ENCODE measurements around the gene LRBA.

The LRBA gene

GRCh38 chr4:150258569-150258968, 756.5 kb downstream of the LRBA start:
- DNase-seq, result no peak

GRCh38 chr4:150256841-150257730, 758.0 kb downstream of the LRBA start:
- no peak for DNase-seq

- DNase-seq, result no peak
These were observed 758.9 kb downstream of the LRBA start for GRCh38 chr4:150256225-150256620.

- no peak for DNase-seq
These were observed 759.4 kb downstream of the LRBA start for GRCh38 chr4:150255610-150256224.

GRCh38 chr4:150253965-150254630, 761.0 kb downstream of the LRBA start:
- DNase-seq, result no peak

- DNase-seq, result no peak
These were observed 761.7 kb downstream of the LRBA start for GRCh38 chr4:150253416-150253815.

GRCh38 chr4:150252741-150253140, 762.3 kb downstream of the LRBA start:
- DNase-seq, result no peak

- no peak for DNase-seq
These were observed 762.8 kb downstream of the LRBA start for GRCh38 chr4:150252306-150252705.

GRCh38 chr4:150251752-150252190, 763.3 kb downstream of the LRBA start:
- DNase-seq, result no peak

GRCh38 chr4:150250998-150251651, 764.0 kb downstream of the LRBA start:
- no peak for DNase-seq

- DNase-seq, result no peak
These were observed 764.6 kb downstream of the LRBA start for GRCh38 chr4:150250293-150250997.

- DNase-seq, result no peak
These were observed 766.9 kb downstream of the LRBA start for GRCh38 chr4:150248181-150248580.

GRCh38 chr4:150247184-150247583, 767.9 kb downstream of the LRBA start:
- DNase-seq, result no peak

- peak; percentile 46 for DNase-seq
These were observed 770.5 kb downstream of the LRBA start for GRCh38 chr4:150244600-150244999.

- no peak for DNase-seq
These were observed 771.2 kb downstream of the LRBA start for GRCh38 chr4:150243932-150244331.

- DNase-seq, result no peak
These were observed 772.1 kb downstream of the LRBA start for GRCh38 chr4:150242820-150243458.

- DNase-seq, result no peak
These were observed 775.1 kb downstream of the LRBA start for GRCh38 chr4:150240011-150240410.

- DNase-seq, result peak; percentile 24
These were observed 776.5 kb downstream of the LRBA start for GRCh38 chr4:150238591-150238990.

GRCh38 chr4:150237110-150237872, 777.8 kb downstream of the LRBA start:
- DNase-seq, result peak; percentile 91

GRCh38 chr4:150236626-150237025, 778.5 kb downstream of the LRBA start:
- peak; percentile 55 for DNase-seq

- peak; percentile 32 for DNase-seq
These were observed 779.2 kb downstream of the LRBA start for GRCh38 chr4:150235808-150236271.
